SH-SY5Y (cell line): ENCODE measurements around the gene EML1.

Source experiments
- GATA2 ChIP-seq: IDR thresholded peaks from 2 replicates; pipeline ENCODE4 v1.6.1; 2011; ENCODE audit warnings: mild to moderate bottlenecking, low read depth, low read length
- GATA3 ChIP-seq: IDR thresholded peaks from 2 replicates; pipeline ENCODE4 v1.6.1; 2011; ENCODE audit warnings: low read depth, mild to moderate bottlenecking, low read length, moderate library complexity

Gene EML1

GRCh38 chr14:99971941-99972747, 178.9 kb downstream of the EML1 start:
- TF ChIP-seq GATA3 (no peak), GATA2 (no peak)

- no peak for TF ChIP-seq GATA2
- TF ChIP-seq GATA3, result no peak
Measured at GRCh38 chr14:99972748-99973466, 179.7 kb downstream of the EML1 start.

- no peak for TF ChIP-seq GATA3
- TF ChIP-seq GATA2, result no peak
Measured at GRCh38 chr14:99975190-99975589, 182.0 kb downstream of the EML1 start.

GRCh38 chr14:99976021-99976420, 182.8 kb downstream of the EML1 start:
- no peak for TF ChIP-seq GATA3
- TF ChIP-seq GATA2, result no peak

- TF ChIP-seq GATA2, result no peak
- TF ChIP-seq GATA3, result no peak
Measured at GRCh38 chr14:99976681-99977080, 183.5 kb downstream of the EML1 start.

- peak; percentile 53 for TF ChIP-seq GATA2
- no peak for TF ChIP-seq GATA3
Measured at GRCh38 chr14:99980299-99980698, 187.1 kb downstream of the EML1 start.

- TF ChIP-seq GATA3 (no peak), GATA2 (no peak)
Measured at GRCh38 chr14:99981806-99982205, 188.6 kb downstream of the EML1 start.

- TF ChIP-seq GATA3 (no peak), GATA2 (no peak)
Measured at GRCh38 chr14:99982537-99983250, 189.5 kb downstream of the EML1 start.

GRCh38 chr14:99983251-99984015, 190.2 kb downstream of the EML1 start:
- TF ChIP-seq GATA3, result no peak

GRCh38 chr14:99984036-99984435, 190.8 kb downstream of the EML1 start:
- TF ChIP-seq GATA3, result no peak
- TF ChIP-seq GATA2, result no peak

- no peak for TF ChIP-seq GATA2
- no peak for TF ChIP-seq GATA3
Measured at GRCh38 chr14:99986396-99986795, 193.2 kb downstream of the EML1 start.

GRCh38 chr14:99989032-99989431, 195.8 kb downstream of the EML1 start:
- TF ChIP-seq GATA2, result no peak
- no peak for TF ChIP-seq GATA3

GRCh38 chr14:99990268-99991170, 197.3 kb downstream of the EML1 start:
- TF ChIP-seq GATA2 (no peak), GATA3 (no peak)

GRCh38 chr14:99991331-99991730, 198.1 kb downstream of the EML1 start:
- no peak for TF ChIP-seq GATA3
- no peak for TF ChIP-seq GATA2
